ENCODE data around the gene CEP128.

Gene CEP128

DNA sequence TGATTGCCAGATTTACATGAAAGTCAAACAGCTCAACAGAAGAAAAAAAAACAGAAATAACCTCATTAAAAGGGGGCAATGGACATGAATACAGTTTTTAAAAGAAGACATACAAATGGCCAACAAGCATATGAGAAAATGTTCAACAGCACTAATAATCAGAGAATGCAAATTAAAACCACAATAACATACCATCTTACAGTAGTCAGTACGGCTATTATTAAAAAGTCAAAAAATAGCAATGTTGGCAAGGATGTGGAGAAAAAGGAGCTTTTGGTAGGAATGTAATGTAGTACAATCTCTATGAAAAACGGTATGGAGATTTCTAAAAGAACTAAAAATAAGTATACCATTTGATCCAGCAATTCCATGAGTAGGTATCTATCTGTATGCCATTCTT, 272.1 kb downstream of the CEP128 start:
- no peak for DNase-seq
- H2AFZ ChIP-seq (ENCODE audit: low read depth, low read length) = no peak overlapping the region
- TF ChIP-seq, protein P1, sequence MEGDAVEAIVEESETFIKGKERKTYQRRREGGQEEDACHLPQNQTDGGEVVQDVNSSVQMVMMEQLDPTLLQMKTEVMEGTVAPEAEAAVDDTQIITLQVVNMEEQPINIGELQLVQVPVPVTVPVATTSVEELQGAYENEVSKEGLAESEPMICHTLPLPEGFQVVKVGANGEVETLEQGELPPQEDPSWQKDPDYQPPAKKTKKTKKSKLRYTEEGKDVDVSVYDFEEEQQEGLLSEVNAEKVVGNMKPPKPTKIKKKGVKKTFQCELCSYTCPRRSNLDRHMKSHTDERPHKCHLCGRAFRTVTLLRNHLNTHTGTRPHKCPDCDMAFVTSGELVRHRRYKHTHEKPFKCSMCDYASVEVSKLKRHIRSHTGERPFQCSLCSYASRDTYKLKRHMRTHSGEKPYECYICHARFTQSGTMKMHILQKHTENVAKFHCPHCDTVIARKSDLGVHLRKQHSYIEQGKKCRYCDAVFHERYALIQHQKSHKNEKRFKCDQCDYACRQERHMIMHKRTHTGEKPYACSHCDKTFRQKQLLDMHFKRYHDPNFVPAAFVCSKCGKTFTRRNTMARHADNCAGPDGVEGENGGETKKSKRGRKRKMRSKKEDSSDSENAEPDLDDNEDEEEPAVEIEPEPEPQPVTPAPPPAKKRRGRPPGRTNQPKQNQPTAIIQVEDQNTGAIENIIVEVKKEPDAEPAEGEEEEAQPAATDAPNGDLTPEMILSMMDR (IDR thresholded peaks at IDR 0.05; ENCODE audit: borderline replicate concordance, extremely low read depth, low read length, poor library complexity, severe bottlenecking) = no peak
- no peak for TF ChIP-seq EZH2 (IDR thresholded peaks at IDR 0.05; ENCODE audit: borderline replicate concordance, low read depth, low read length, severe bottlenecking)
- no peak for ATAC-seq (ENCODE audit: insufficient read depth, low read depth)
- H3K4me1 ChIP-seq (ENCODE audit: insufficient read depth, low read length) = peaks cover 21% of the 10 kb centered on the region
- peaks cover 12% of the 10 kb centered on the region for H3K9me3 ChIP-seq (ENCODE audit: insufficient read depth, low read length, severe bottlenecking)
- H3K79me2 ChIP-seq (ENCODE audit: insufficient read depth, low read length) = no peaks in the 10 kb centered on the region
- no peaks in the 10 kb centered on the region for H3K27me3 ChIP-seq (ENCODE audit: insufficient read depth, low read length, poor library complexity)
- no peaks in the 10 kb centered on the region for H4K20me1 ChIP-seq (ENCODE audit: insufficient read depth, low read length)
- H3K9ac ChIP-seq (ENCODE audit: low read depth, low read length) = no peak overlapping the region
- no peak overlapping the region for H3K4me2 ChIP-seq (ENCODE audit: insufficient read depth, low read length)
- no peak overlapping the region for H3K4me3 ChIP-seq (ENCODE audit: low read depth in 1 of 2, low read length in 2 of 2)
- H3K27ac ChIP-seq (ENCODE audit: low read length) = no peak overlapping the region
- H3K36me3 ChIP-seq (ENCODE audit: insufficient read depth, low read length) = peaks cover 18% of the 10 kb centered on the region; the same call in 1 of the 2 replicates

DNA sequence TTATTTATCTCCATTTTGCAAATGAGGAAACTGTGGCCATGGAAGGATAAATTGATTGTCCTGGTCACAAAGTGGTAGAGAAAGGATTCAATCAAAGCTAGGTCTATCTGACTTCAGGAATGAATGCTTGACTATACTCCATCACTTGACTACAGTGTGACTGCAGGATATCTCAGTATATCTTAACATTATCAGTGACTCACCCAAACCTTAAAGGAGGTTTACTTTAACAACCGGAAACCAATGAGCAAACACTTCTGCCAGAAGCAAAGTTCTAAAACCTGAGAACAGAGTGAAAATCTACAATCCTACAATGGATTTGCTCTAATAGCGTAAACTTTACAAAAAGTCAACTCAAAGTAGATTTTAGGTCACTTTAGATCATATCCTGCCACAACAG, 277.0 kb downstream of the CEP128 start:
- Histone ChIP-seq H3K4me3 (ENCODE audit: low read depth in 1 of 2, low read length in 2 of 2) (no peak overlapping the region), H3K9ac (ENCODE audit: low read depth, low read length) (peak overlapping the region; percentile 26; the same call in 1 of the 2 replicates), H4K20me1 (ENCODE audit: insufficient read depth, low read length) (no peaks in the 10 kb centered on the region), H3K36me3 (ENCODE audit: insufficient read depth, low read length) (peaks cover 10% of the 10 kb centered on the region; the same call in 1 of the 2 replicates), H3K4me2 (ENCODE audit: insufficient read depth, low read length) (peak overlapping the region; percentile 31), H3K79me2 (ENCODE audit: insufficient read depth, low read length) (0 out of 2 replicates have a peak, but pooled peaks cover 4% of the 10 kb centered on the region), H3K27ac (ENCODE audit: low read length) (peak overlapping the region; percentile 76), H3K27me3 (ENCODE audit: insufficient read depth, low read length, poor library complexity) (no peaks in the 10 kb centered on the region), H3K9me3 (ENCODE audit: insufficient read depth, low read length, severe bottlenecking) (peaks cover 10% of the 10 kb centered on the region), H3K4me1 (ENCODE audit: insufficient read depth, low read length) (peaks cover 65% of the 10 kb centered on the region), H2AFZ (ENCODE audit: low read depth, low read length) (no peak overlapping the region)
- ATAC-seq (ENCODE audit: insufficient read depth, low read depth) (peak; percentile 81), DNase-seq (no peak)
- TF ChIP-seq, protein P1 (IDR thresholded peaks at IDR 0.05; ENCODE audit: borderline replicate concordance, extremely low read depth, low read length, poor library complexity, severe bottlenecking) = no peak
- no peak for TF ChIP-seq EZH2 (IDR thresholded peaks at IDR 0.05; ENCODE audit: borderline replicate concordance, low read depth, low read length, severe bottlenecking)

DNA sequence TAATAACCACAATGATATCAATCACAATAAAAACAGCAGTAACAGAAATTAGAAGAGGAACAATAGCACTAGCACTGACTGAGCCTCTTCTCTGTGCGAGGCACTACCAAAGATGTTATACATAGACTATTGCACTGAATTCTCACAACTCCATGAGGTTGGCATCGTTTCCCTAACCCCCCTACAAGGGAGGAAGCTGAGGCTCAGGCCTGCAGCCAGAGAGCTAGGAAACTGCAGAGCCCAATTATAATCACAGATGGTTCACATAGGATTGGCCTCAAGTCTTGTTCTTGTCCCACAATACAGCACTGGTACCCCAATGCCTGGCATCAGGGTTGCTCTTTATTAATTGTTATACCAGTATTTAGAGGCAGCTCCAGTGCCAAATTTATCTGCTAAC, 278.0 kb downstream of the CEP128 start:
- Histone ChIP-seq H4K20me1 (ENCODE audit: insufficient read depth, low read length) (no peaks in the 10 kb centered on the region), H3K36me3 (ENCODE audit: insufficient read depth, low read length) (peaks cover 4% of the 10 kb centered on the region; the same call in 1 of the 2 replicates), H3K9ac (ENCODE audit: low read depth, low read length) (no peak overlapping the region), H2AFZ (ENCODE audit: low read depth, low read length) (no peak overlapping the region), H3K27ac (ENCODE audit: low read length) (peak overlapping the region; percentile 76), H3K27me3 (ENCODE audit: insufficient read depth, low read length, poor library complexity) (no peaks in the 10 kb centered on the region), H3K79me2 (ENCODE audit: insufficient read depth, low read length) (0 out of 2 replicates have a peak, but pooled peaks cover 4% of the 10 kb centered on the region), H3K4me1 (ENCODE audit: insufficient read depth, low read length) (peaks cover 75% of the 10 kb centered on the region), H3K4me2 (ENCODE audit: insufficient read depth, low read length) (no peak overlapping the region), H3K9me3 (ENCODE audit: insufficient read depth, low read length, severe bottlenecking) (peaks cover 2% of the 10 kb centered on the region), H3K4me3 (ENCODE audit: low read depth in 1 of 2, low read length in 2 of 2) (no peak overlapping the region)
- DNase-seq = no peak
- ATAC-seq (ENCODE audit: insufficient read depth, low read depth) = no peak
- no peak for TF ChIP-seq EZH2 (IDR thresholded peaks at IDR 0.05; ENCODE audit: borderline replicate concordance, low read depth, low read length, severe bottlenecking)
- TF ChIP-seq, protein P1 (IDR thresholded peaks at IDR 0.05; ENCODE audit: borderline replicate concordance, extremely low read depth, low read length, poor library complexity, severe bottlenecking) = no peak

All from DND-41 (cell line).